Bronchial epithelial cell (primary cell): ENCODE data around the gene U2AF1L4. TPM values are rescaled to one million over a fixed set of nuclear protein-coding genes. Genes with fewer than 3 reads are reported as not detected.
"Not testable (repeated sequence)": the region's sequence is repeated elsewhere in the genome, so short reads cannot be mapped to it uniquely, and the experiment has no call there.

Experiments
- DNase-seq: peaks from one replicate; pipeline ENCODE4 v3.0.0-alpha.2; 2010; ENCODE audit warnings: low read depth
- FAIRE-seq: peaks from 2 replicates; lab custom pipeline; 2011; peaks lifted over from hg19 to GRCh38; lab: Jason Lieb, UNC
- H3K27me3 ChIP-seq: 2 replicates; pipeline ENCODE4 v1.5.1; 2011; ENCODE audit warnings: low read length; ENCODE audit not compliant: control insufficient read depth, insufficient read depth
- H3K36me3 ChIP-seq: 2 replicates; pipeline ENCODE4 v1.5.1; 2011; ENCODE audit warnings: low read length; ENCODE audit not compliant: control insufficient read depth, insufficient read depth
- H3K4me3 ChIP-seq: 2 replicates; pipeline ENCODE4 v1.5.1; 2011; ENCODE audit warnings: mild to moderate bottlenecking, low read depth, low read length, control low read depth
- total RNA-seq: library from RNA; depleted of rRNA; stranded (reverse); fragments of >200 nt; gene quantifications from 2 replicates; pipeline ENCODE4 v1.2.1, GENCODE V29; 2014
- TF ChIP-seq, protein P1 (sequence below): IDR thresholded peaks from 2 replicates; pipeline ENCODE4 v1.5.1; 2011; ENCODE audit warnings: mild to moderate bottlenecking, moderate library complexity, low read length, control low read depth, inconsistent platforms; ENCODE audit not compliant: insufficient read depth, severe bottlenecking

Gene U2AF1L4
- total RNA-seq, 1 donor from 2014 or later: 14.7 TPM

DNA sequence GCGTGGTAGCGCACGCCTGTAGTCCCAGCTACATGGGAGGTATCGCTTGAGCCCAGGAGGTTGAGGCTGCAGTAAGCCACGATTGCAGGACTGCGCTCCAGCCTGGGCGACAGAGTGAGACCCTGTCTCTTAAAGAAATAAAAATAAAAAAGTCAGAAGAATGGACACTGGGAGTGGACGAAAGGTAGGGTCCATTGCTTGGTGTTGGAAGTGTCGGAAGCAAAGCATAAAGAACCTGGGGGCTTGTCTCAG is 29.8 kb upstream of the U2AF1L4 start:
- Histone ChIP-seq H3K36me3 (no peaks in the 10 kb centered on the region), H3K4me3 (peak overlapping the region; percentile 58), H3K27me3 (no peaks in the 10 kb centered on the region)
- no peak for DNase-seq
- no peak for FAIRE-seq
- TF ChIP-seq, protein P1, sequence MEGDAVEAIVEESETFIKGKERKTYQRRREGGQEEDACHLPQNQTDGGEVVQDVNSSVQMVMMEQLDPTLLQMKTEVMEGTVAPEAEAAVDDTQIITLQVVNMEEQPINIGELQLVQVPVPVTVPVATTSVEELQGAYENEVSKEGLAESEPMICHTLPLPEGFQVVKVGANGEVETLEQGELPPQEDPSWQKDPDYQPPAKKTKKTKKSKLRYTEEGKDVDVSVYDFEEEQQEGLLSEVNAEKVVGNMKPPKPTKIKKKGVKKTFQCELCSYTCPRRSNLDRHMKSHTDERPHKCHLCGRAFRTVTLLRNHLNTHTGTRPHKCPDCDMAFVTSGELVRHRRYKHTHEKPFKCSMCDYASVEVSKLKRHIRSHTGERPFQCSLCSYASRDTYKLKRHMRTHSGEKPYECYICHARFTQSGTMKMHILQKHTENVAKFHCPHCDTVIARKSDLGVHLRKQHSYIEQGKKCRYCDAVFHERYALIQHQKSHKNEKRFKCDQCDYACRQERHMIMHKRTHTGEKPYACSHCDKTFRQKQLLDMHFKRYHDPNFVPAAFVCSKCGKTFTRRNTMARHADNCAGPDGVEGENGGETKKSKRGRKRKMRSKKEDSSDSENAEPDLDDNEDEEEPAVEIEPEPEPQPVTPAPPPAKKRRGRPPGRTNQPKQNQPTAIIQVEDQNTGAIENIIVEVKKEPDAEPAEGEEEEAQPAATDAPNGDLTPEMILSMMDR: no peak

DNA sequence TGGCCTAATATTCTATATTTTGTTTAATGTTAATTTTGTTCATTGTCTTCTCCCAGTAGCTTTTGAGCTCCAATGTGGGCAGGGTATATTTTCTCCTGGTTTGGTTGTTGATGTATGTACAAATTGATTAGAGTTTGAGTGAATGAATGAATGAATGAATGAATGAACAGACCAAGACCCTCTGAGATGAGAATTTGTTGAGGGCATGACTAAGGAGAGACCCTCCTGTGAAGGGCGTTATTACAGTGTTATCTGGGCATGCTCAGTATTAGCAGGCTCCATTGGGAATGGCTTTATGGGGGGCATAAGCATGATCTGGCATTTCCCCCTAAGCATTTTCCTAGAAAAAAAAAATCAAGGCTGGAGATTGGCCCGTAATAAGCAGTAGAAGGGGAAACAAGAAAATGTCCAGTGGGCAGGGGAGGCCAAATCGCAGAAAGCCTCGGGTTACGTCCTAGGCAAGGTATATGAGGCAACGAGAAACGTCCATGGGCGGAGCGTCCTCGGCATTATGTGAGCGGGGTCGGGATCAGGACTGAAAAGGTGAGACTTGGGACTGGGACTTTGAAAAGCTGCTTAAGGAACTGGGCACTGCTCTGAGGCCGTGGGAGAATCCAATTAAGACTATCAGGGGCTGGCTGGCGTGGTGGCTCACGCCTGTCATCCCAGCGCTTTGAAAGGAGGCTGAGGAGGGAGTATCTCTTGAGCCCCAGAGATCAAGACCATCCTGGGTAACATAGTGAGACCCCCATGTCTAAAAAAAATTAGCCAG is 29.2 kb upstream of the U2AF1L4 start:
- Histone ChIP-seq H3K36me3 (no peaks in the 10 kb centered on the region), H3K27me3 (no peaks in the 10 kb centered on the region), H3K4me3 (peak overlapping the region; percentile 58)
- FAIRE-seq: no peak
- DNase-seq: no peak
- TF ChIP-seq, protein P1: no peak

DNA sequence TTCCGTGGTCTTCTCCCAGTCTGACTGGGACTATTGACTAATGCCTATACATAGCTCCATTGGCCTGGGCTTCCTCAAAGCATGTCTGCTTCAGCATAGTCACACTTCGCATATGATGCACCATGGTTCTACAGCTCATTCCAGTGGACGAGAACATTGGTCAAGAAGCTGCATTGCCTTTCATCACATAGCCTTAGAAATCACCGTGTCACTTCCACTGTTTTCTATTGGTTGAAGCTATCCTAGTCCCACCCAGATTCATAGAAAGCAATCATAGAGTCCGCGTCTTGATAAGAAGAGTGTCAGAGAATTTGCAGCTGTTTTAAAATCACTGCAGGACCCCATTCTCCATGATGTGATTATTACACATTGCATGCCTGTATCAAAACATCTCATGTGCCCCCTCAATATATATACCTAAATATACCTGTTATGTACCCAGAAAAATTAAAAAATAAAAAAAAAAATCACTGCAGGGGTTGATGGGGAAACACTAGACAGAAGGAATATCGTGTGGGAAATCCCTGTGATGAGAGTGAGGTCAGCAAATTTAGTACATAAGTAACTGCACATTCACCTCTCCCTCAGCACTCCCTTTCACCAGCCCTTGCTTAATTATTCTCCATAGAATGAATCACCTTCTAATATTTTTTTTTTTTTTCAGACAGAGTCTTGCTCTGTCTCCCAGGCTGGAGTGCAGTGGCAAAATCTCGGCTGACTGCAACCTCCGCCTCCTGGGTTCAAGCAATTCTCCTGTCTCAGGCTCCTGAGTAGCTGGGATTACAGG is 28.0 kb upstream of the U2AF1L4 start:
- TF ChIP-seq, protein P1: no peak
- DNase-seq (peak; percentile 72), FAIRE-seq (no peak)
- H3K4me3 ChIP-seq: no peak overlapping the region
- peaks cover 4% of the 10 kb centered on the region for H3K36me3 ChIP-seq
- no peaks in the 10 kb centered on the region for H3K27me3 ChIP-seq

DNA sequence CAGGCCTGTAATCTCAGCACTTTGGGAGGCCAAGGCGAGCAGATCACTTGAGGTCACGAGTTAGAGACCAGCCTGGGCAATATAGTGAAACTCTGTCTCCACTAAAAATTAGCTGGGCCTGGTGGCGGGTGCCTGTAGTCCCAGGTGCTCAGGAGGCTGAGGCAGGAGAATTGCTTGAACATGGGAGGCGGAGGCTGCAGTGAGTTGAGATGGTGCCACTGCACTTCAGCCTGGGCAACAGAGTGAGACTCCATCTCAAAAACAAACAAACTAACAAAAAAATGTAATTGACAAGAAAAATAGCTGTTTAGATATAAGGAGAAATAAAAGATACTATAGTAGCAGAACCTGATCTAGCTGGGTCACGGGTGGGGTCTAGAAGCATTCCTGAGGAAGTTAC is 27.1 kb upstream of the U2AF1L4 start:
- H3K36me3 ChIP-seq, FAIRE-seq, DNase-seq, H3K27me3 ChIP-seq, H3K4me3 ChIP-seq: not testable (repeated sequence)

DNA sequence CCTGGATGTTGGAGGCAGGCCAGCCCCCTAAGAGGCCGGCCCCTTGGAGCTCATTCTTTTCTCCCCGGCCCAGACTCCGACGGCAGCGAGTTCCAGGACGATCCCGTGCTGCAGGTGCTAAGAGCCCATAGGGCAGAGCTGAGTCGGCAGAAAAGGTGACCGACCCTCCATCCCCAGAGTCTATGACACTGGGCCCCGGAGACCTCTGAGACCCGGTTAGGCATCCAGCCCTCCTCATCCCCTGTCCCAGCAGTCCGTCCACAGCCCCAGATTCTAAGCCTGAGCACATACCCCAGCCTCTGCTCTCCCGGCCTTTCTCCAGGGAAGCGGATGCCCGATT is 22.8 kb upstream of the U2AF1L4 start:
- FAIRE-seq: no peak
- Histone ChIP-seq H3K4me3 (no peak overlapping the region), H3K27me3 (no peaks in the 10 kb centered on the region), H3K36me3 (peaks cover 15% of the 10 kb centered on the region)
- TF ChIP-seq, protein P1: no peak
- no peak for DNase-seq

DNA sequence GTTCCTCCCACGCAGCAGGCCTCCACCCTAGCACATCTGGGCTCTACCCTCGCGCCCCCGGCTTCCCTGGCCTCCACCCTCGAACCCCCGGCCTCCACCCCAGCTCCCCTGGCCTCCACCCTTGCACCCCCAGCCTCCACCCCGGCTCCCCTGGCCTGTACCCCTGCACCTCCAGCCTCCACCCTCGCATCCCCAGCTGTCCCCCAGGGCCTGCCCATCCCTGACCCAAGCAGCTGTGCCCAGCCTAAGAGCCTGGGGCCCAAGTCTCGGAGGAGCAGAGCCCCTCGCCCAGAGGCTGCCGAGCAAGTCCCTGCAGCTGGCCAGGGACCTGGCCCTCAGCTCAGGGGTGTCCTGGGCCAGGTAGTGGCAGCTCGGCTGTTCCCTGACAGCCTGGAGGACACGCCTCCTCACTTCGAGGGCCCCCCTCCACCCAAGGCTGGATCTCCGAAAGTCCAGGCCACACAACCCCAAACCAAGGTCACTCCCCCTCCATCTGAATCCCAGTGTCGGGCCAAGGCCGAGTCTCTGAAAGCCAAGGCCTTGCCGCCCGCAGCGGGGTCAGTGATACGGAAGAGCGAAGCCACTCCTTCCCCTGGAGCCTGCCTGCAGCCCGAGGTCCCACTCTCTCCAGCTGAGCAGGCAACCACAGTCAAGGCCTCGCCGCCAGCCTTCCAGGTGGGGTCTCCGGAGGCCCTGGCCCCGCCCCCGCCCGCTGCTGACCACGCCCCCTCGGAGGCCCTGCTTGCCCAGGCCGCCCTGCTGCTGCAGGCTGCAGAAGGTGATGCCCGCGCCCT is 22.3 kb upstream of the U2AF1L4 start:
- TF ChIP-seq, protein P1: no peak
- FAIRE-seq (no peak), DNase-seq (no peak)
- Histone ChIP-seq H3K27me3 (no peaks in the 10 kb centered on the region), H3K4me3 (no peak overlapping the region), H3K36me3 (peaks cover 16% of the 10 kb centered on the region)
